ENCODE measurements around the gene PON1.

- TF ChIP-seq PATZ1 (CRISPR knock-in tag; IDR thresholded peaks at IDR 0.05; ENCODE audit: borderline replicate concordance), result no peak
- TF ChIP-seq ARNTL (CRISPR knock-in tag; IDR thresholded peaks at IDR 0.05; ENCODE audit: borderline replicate concordance, low read depth), result no peak
Measured at GRCh38 chr7:95318501-95319100, 5.7 kb downstream of the PON1 start.

All from SK-N-SH treated with all-trans-retinoic acid at 6 μM for 48 hours (cell line).